Measurements from ENCODE around the gene MEGF6. TPM values are rescaled to one million over a fixed set of nuclear protein-coding genes. Genes with fewer than 3 reads are reported as not detected.

The MEGF6 gene
- total RNA-seq, 3 donors from 2014 or later: 19.3 to 32.1 (median 24.2) TPM

GRCh38 chr1:3463408-3463863 lies 147.9 kb downstream of the MEGF6 start:
- Histone ChIP-seq H3K4me3 (no peak overlapping the region), H3K27me3 (no peaks in the 10 kb centered on the region), H3K4me1 (peaks cover 0 to 11% of the 10 kb centered on the region in 2 donors), H3K9me3 (no peaks in the 10 kb centered on the region), H3K27ac (no peak overlapping the region), H3K36me3 (no peaks in the 10 kb centered on the region)
- DNase-seq (ENCODE audit: low spot score in 2 of 2): no peak
- intact Hi-C loops (cut with DNase I; ENCODE audit: low total_unique reads): no loop called here
- TF ChIP-seq POLR2A (IDR thresholded peaks at IDR 0.05) (no peak), POLR2AphosphoS5 (IDR thresholded peaks at IDR 0.05) (no peak), CTCF (IDR thresholded peaks at IDR 0.05) (no peak)

GRCh38 chr1:3463013-3463385 lies 148.3 kb downstream of the MEGF6 start:
- H3K27ac ChIP-seq: no peak overlapping the region
- no peaks in the 10 kb centered on the region for H3K9me3 ChIP-seq
- H3K36me3 ChIP-seq: no peaks in the 10 kb centered on the region
- intact Hi-C loops (cut with DNase I; ENCODE audit: low total_unique reads): no loop called here
- TF ChIP-seq POLR2A (IDR thresholded peaks at IDR 0.05) (no peak), POLR2AphosphoS5 (IDR thresholded peaks at IDR 0.05) (no peak), CTCF (IDR thresholded peaks at IDR 0.05) (no peak)
- H3K27me3 ChIP-seq: no peaks in the 10 kb centered on the region
- peaks cover 0 to 11% of the 10 kb centered on the region in 2 donors for H3K4me1 ChIP-seq
- DNase-seq (ENCODE audit: low spot score in 2 of 2): no peak
- H3K4me3 ChIP-seq: no peak overlapping the region

- Histone ChIP-seq H3K27me3 (no peaks in the 10 kb centered on the region), H3K4me1 (peaks cover 0 to 11% of the 10 kb centered on the region in 2 donors), H3K4me3 (no peak overlapping the region), H3K9me3 (no peaks in the 10 kb centered on the region), H3K27ac (no peak overlapping the region), H3K36me3 (no peaks in the 10 kb centered on the region)
- DNase-seq (ENCODE audit: low spot score in 2 of 2): no peak
- TF ChIP-seq CTCF (IDR thresholded peaks at IDR 0.05) (no peak), POLR2AphosphoS5 (IDR thresholded peaks at IDR 0.05) (no peak), POLR2A (IDR thresholded peaks at IDR 0.05) (no peak)
- intact Hi-C loops (cut with DNase I; ENCODE audit: low total_unique reads): no loop called here
These were observed 148.8 kb downstream of the MEGF6 start for GRCh38 chr1:3462356-3463012.

- H3K4me3 ChIP-seq: no peak overlapping the region
- TF ChIP-seq CTCF (IDR thresholded peaks at IDR 0.05): no peak
- no peak for TF ChIP-seq POLR2AphosphoS5 (IDR thresholded peaks at IDR 0.05)
- no peak for TF ChIP-seq POLR2A (IDR thresholded peaks at IDR 0.05)
- H3K27ac ChIP-seq: no peak overlapping the region
- DNase-seq (ENCODE audit: low spot score in 2 of 2): no peak
- intact Hi-C loops (cut with DNase I; ENCODE audit: low total_unique reads): no loop called here
- no peaks in the 10 kb centered on the region for H3K36me3 ChIP-seq
- H3K9me3 ChIP-seq: no peaks in the 10 kb centered on the region
- no peaks in the 10 kb centered on the region for H3K27me3 ChIP-seq
- peaks cover 0 to 11% of the 10 kb centered on the region in 2 donors for H3K4me1 ChIP-seq
These were observed 149.4 kb downstream of the MEGF6 start for GRCh38 chr1:3461934-3462275.

GRCh38 chr1:3461238-3461933 lies 149.9 kb downstream of the MEGF6 start:
- H3K27ac ChIP-seq: no peak overlapping the region
- no peak for TF ChIP-seq POLR2A (IDR thresholded peaks at IDR 0.05)
- no peak for TF ChIP-seq POLR2AphosphoS5 (IDR thresholded peaks at IDR 0.05)
- no peak for TF ChIP-seq CTCF (IDR thresholded peaks at IDR 0.05)
- H3K27me3 ChIP-seq: no peaks in the 10 kb centered on the region
- no peak for DNase-seq (ENCODE audit: low spot score in 2 of 2)
- no peak overlapping the region for H3K4me3 ChIP-seq
- H3K9me3 ChIP-seq: no peaks in the 10 kb centered on the region
- intact Hi-C loops (cut with DNase I; ENCODE audit: low total_unique reads): no loop called here
- H3K4me1 ChIP-seq: peaks cover 0 to 11% of the 10 kb centered on the region in 2 donors
- H3K36me3 ChIP-seq: no peaks in the 10 kb centered on the region
